Uterus (tissue), 2 donors: Measurements from ENCODE around the gene SFXN5.

Experiments used
- CTCF ChIP-seq, 4 experiments: fragments of 200-600 bp in 2 of 4; fragments of 450-650 bp in 2 of 4; sonication (generic) in 2 of 4; IDR thresholded peaks; one replicate each; pipeline ENCODE4 v1.5.1; 2016 to 2019; ENCODE audit warnings: antibody characterized with exemption in 4 of 4, mild to moderate bottlenecking in 2 of 4, moderate library complexity in 1 of 4
- POLR2A ChIP-seq, 2 donors: fragments of 450-650 bp; IDR thresholded peaks; one replicate each; pipeline ENCODE4 v1.6.1; 2016; ENCODE audit warnings: antibody characterized with exemption in 2 of 2, mild to moderate bottlenecking in 1 of 2, moderate library complexity in 1 of 2

GRCh38 chr2:72996117-72996502 is 75.4 kb downstream of the SFXN5 start:
- TF ChIP-seq CTCF (IDR thresholded peaks at IDR 0.05) (no peak), POLR2A (IDR thresholded peaks at IDR 0.05) (no peak)
